ENCODE results near the gene NACAD. TPM values are rescaled to one million over a fixed set of nuclear protein-coding genes. Genes with fewer than 3 reads are reported as not detected.
A peak's percentile ranks its signal among the peaks of the same experiment; 100 is the strongest.

Gene NACAD
- total RNA-seq, 1 experiment from 2014 or later, result 2.6 TPM

DNA sequence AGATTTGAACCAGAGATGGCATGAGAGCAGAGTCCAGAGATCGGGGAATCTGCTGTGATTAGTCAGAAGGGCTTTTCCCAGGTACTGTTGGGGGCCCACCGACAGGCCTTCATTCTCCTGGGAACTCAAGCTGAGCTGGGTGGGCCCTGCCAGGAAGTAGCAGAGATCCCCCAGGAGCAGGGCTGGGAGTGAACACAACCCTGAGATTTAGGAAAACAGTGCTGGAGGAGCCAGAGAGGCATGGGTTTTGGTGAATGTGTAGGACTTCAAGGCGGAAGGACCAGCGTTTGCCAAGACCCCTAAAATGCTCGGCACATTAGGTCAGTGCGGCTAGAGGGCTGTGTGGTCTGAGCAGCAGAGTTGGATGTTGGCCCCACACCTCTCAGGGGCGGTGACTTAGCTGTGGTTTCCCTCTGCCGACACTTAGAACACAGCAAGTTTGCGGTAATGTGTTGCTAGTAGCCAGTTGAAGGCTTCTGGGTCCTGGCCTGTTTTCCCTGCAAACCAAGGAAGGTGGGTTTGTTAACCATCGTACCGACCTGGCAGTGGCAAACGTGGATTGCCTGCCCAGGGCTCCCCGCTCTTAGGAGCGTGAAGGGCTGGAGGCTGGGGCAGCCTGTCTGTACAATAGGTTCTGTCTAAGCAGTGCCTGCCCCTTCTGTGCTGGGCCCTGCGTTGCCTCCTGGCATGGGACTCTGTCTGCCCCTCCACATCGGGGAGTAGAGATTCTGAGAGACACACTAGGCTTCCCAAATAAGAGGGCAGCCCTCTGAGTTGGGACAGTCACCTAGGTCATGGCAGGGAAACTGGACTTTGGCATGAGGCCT lies 14.0 kb downstream of the NACAD start:
- DNase-seq (ENCODE audit: low read depth), result no peak

- DNase-seq (ENCODE audit: low read depth), result peak; percentile 41
Observed at GRCh38 chr7:45073786-45074527, 14.8 kb downstream of the NACAD start.

GRCh38 chr7:45073031-45073785 lies 15.6 kb downstream of the NACAD start:
- peak; percentile 15 for DNase-seq (ENCODE audit: low read depth)

DNA sequence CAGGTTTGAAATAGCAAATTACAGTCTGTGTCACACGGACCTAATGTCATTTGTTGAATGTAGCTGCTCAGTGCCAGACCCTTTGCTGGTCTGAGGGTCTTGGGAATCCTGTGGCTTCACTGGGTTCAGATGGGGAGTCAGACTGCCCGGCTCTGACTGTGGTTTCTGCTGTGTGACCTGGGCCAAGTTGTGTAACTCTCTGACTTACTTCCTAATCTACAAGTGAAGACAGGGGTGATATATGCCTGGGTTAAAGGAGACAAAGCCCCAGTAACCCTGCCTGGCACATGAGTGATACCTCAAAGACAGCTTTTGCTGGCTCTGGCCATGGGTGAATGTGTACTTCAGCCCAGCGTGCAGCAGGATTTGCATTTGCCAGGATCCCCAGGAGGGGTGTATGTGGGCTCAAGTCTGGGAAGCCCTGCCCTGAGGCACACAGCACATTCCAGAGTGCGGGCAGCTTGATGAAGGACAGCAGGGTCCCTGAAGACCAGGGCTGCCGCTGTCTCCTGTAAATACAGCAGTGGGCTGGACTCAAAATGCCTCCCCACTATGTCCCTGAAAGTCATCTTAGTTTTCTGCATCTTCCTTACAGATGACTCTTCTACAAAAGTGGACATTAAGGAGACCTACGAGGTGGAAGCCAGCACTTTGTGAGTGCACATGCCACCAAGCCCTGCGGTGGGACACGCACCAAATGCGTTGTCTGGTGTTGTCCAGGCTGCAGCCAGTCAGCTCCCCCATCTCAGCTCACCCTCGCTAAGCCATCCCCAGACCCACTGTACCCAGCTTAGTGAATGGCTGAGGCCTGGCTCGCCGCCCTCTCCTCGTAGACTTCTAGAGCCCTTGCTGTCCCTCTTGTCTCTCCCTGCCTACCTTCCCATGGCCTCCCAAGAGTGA lies 16.4 kb downstream of the NACAD start:
- no peak for DNase-seq (ENCODE audit: low read depth)

GRCh38 chr7:45071528-45071927 lies 17.2 kb downstream of the NACAD start:
- no peak for DNase-seq (ENCODE audit: low read depth)

GRCh38 chr7:45070254-45070642 lies 18.5 kb downstream of the NACAD start:
- DNase-seq (ENCODE audit: low read depth), result no peak

- DNase-seq (ENCODE audit: low read depth), result no peak
Observed at GRCh38 chr7:45069444-45070253, 19.1 kb downstream of the NACAD start.

DNA sequence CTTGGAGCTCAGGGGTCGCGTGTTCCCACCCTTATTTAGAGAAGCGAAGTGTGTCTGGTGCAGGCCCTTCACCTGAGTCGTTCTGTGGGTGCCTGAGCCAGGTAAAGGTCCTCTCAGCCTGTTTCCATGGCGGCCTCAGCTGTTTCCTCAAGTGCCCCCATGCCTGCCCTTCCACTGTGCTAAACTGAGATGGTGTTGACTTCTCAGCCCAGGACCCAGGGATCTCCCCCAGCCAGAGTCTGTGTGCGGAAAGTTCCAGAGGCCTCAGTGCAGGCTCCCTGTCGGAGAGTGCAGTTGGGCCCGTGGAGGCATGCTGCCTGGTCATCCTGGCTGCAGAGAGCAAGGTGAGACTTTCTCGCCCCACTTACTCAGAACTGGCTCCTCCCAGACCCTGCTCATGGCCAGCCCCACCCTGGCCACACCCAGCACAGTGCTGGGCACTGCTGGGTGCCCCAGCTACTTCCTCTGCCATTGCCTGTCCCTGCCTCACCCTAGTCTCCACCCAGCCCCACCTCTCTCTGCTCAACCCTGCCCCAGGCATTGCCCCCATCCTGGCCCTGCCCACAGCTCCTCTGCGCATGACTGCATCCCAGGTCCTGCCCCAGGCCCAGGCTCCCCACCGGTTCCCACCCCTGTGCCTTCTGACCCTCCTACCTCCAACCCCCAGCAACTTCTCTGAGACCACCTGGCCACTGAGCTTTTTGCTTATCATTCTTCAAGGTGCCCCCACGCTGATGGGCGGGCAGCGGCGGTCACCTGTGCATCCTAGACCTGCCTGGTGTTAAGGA lies 20.3 kb downstream of the NACAD start:
- DNase-seq (ENCODE audit: low read depth), result no peak

DNA sequence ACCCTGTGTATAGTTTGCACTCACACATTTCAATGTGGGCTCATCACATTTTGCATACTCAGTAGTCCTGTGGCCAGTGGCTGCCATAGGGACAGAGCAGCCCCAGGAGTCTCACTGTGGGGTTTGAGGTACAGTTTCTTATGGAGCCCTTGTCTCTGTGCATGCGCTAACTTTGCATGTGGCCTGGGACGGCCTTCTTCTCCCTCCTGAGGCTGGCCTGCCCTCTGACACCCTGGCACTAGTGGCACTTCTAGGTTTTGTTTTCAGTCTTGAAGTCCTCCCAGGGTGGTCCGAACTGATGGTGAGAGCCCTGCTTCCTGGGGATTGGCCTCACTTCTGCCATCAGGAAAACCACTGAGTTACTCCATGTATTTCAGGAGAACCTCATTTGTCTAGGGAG lies 21.2 kb downstream of the NACAD start:
- DNase-seq (ENCODE audit: low read depth), result no peak

GRCh38 chr7:45066409-45066808 lies 22.4 kb downstream of the NACAD start:
- DNase-seq (ENCODE audit: low read depth), result no peak

DNA sequence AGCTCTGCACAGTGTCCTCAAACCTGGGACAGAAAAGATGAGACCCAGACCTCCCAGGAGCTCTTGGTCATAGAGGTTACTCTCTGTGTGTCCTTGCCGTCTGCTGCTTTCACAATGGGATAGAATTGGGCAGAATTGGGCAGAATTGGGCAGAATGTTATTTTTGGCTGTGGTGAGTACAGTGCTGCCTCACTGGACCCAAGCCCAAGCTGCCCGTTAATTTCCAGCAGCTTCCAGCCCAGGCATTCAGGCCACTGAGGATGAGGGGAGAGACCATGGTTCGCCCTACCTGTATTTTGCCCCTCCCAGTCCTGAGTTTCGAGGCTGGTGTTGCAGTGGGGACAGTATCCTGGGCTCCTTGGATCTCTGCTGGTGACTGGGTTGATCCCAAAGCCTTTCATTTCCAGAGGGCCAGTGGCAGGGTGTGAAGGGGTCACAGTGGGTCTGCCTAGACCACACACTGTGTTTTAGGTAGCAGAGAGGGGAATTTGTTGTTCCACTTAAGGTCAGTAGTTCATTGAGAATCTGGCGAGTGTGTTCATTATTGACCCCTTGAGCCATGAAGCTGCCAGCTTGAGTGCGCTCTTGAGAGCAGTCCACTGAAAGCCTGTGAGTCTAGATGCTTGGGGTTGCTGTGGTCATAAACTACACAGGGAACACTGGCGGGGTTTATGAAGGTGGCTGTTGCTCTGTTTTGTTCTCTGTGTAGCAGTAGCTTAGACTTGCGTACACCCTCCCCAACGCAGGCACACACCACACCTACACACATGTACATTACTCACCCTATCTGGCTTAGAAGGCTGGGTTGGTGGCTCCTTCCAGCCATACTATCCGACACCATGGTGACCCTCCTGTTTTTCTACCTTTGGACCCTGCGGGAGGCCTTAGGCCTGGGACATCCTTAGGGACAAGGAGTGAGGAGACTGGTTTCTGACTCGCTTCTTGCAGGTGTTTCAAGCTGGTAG lies 23.5 kb downstream of the NACAD start:
- no peak for DNase-seq (ENCODE audit: low read depth)

DNA sequence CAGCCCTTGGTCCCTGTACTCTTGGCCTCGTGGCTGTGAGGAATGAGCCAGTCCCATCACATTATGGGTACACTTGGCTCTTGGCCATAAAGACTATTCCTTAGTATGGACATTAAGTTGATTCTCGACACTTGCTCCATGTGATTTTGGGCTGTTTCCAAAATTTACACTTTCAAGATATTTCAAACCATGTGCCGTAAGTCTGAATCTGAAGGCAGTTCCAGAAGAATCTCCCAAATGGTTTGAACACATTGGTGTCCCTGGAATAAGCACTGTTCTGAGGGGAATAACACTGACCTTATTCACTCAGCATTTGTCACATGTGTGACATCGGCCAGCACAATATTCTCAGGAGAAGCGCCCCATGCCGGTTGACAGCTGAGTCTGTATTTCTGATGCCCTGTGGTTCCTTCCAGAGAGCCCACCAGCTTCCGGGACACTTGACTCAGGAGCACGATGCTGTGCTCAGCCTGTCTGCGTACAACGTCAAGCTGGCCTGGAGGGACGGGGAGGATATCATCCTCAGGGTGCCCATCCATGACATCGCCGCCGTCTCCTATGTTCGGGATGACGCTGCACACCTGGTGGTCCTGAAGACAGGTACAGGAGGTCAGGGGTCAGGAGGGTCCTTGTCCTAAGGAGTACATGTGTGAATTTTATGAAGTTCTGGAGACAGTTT lies 24.6 kb downstream of the NACAD start:
- DNase-seq (ENCODE audit: low read depth), result no peak

DNA sequence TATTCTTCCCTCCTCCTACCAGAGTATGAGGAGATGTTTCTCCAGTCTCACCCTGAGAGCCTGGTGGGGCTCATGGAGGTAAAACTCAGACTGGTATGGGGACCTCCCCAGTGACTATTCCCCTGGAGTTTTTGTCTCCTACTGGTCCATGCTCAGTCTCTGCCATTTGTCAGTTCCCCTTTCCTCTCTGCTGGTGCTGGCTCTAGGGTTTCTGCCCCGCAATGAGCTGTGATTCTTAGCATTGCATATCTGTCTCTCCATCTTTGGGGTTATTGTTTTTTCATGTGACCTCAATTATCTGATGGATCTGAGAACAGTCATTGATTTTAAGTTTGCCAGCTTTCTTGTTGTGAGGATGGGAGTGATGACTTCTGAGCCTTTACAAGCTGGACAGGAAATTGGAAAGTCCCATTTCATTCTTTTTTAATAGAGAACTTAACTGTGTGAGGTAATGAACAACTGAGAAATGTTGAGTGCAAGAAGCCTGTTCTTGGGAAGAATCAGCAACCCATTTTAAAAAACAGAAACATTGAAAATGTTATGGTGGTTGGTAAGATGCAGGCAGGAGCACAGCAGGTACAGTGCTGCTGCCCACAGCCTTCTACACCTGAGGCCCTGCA lies 26.9 kb downstream of the NACAD start:
- no peak for DNase-seq (ENCODE audit: low read depth)

GRCh38 chr7:45061352-45061751 lies 27.4 kb downstream of the NACAD start:
- DNase-seq (ENCODE audit: low read depth), result no peak

- no peak for DNase-seq (ENCODE audit: low read depth)
Observed at GRCh38 chr7:45060295-45060694, 28.5 kb downstream of the NACAD start.

DNA sequence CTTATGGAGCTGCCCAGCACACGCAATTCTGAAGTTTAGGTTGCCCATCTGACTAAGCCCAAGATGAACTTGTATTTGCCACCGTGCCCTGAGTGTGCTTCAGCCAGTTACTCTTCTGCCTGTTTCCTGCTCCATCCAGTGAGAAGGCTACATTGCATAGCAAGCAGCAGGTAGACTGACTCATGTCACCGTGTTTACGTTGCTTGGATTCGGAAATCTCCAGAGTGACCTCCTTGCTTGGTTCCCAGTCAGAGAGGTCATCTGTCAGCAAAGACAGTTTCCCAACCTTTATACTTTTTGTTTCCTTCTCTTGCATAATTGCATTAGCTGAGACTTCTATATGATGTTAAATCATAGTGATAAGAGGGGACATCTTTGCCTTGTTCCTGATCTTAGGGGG lies 30.9 kb downstream of the NACAD start:
- DNase-seq (ENCODE audit: low read depth), result no peak

DNA sequence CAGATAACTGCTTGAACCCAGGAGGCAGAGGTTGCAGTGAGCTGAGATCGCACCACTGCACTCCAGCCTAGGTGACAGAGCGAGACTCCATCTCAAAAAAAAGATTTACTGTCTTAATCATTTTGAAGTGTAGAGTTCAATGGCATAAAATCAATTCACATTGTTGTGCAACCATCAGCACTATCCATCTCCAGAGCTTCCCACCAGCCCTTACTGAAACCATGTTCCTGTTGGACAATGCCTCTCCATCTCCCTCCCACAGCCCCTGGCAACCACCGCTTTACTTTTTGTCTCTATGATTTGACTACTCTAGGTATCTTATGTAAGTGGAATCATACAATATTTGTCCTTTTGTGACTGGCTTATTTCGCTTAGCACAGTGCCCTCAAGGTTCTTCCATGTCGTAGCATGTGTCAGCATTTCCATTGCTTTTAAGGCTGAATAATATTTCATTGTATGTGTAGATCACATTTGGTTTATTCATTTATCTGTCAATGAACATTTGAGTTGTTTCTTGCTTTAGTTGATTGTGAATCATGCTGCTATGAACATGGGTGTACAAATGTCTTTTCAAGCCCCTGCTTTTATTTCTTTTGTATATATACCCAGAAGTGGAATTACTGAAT lies 33.1 kb downstream of the NACAD start:
- DNase-seq (ENCODE audit: low read depth), result no peak

All from LHCN-M2 (cell line).